HepG2 (cell line): ENCODE results near the gene ASXL1. TPM values are rescaled to one million over a fixed set of nuclear protein-coding genes. Genes with fewer than 3 reads are reported as not detected.

Source experiments
- KIAA2018 ChIP-seq: sonication (generic); formaldehyde crosslinking; IDR thresholded peaks from 2 replicates; pipeline ENCODE4 v1.5.0; 2020; ENCODE audit warnings: mild to moderate bottlenecking, missing genetic modification reagents, borderline replicate concordance
- KMT2B ChIP-seq: IDR thresholded peaks from 2 replicates; pipeline ENCODE4 v1.6.1; 2016; ENCODE audit warnings: missing genetic modification reagents, missing compliant biosample characterization
- U2AF2 ChIP-seq: fragments of 200-400 bp; formaldehyde crosslinking; IDR thresholded peaks from 2 replicates; pipeline ENCODE4 v1.6.1; 2017; ENCODE audit warnings: low read depth, mild to moderate bottlenecking, low read length
- ZNF639 ChIP-seq: conservative IDR thresholded peaks from 2 replicates; pipeline ENCODE4 v1.6.1; 2018; ENCODE audit warnings: missing genetic modification reagents
- polyA plus RNA-seq, 8 experiments: library from polyadenylated mRNA; depleted of rRNA in 3 of 8; stranded (reverse) in 7 of 8; unstranded in 1 of 8; fragments of >200 nt; fragmentation: Illumina TruSeq in 4 of 8; extraction: Trizol in 4 of 8; gene quantifications; 2 replicates each; pipeline versions ENCODE4 v1.2.1 to v1.2.3, GENCODE V29; 2011 to 2016; ENCODE audit warnings: low read depth in 4 of 8, missing spikeins in 1 of 8, mixed read lengths in 1 of 8; ENCODE audit not compliant: insufficient read depth in 1 of 8
- total RNA-seq, 5 experiments: library from RNA; depleted of rRNA; stranded (reverse); fragments of >200 nt; fragmentation: Illumina TruSeq; extraction: Trizol; gene quantifications; 2 replicates each; pipeline ENCODE4 v1.2.3, GENCODE V29; 2016; ENCODE audit warnings: low read depth in 1 of 5
- TF ChIP-seq, protein P1 (sequence below), 2 experiments: sonication (generic) in 1 of 2; formaldehyde crosslinking in 1 of 2; IDR thresholded peaks; 2 replicates each; pipeline versions ENCODE4 v1.4.0 to v1.6.1; 2018 to 2020; ENCODE audit warnings: missing genetic modification reagents in 2 of 2, borderline replicate concordance in 1 of 2, low read depth in 1 of 2, mild to moderate bottlenecking in 1 of 2, missing biosample characterization in 1 of 2
- TF ChIP-seq, protein P2 (sequence below): IDR thresholded peaks from 2 replicates; pipeline ENCODE4 v1.6.1; 2018; ENCODE audit warnings: missing genetic modification reagents, mild to moderate bottlenecking, missing compliant biosample characterization
- TF ChIP-seq, protein P3 (sequence below): sonication (generic); formaldehyde crosslinking; IDR thresholded peaks from 2 replicates; pipeline ENCODE4 v1.5.0; 2020; ENCODE audit warnings: mild to moderate bottlenecking, missing genetic modification reagents
- TF ChIP-seq, protein P4 (sequence below): IDR thresholded peaks from 2 replicates; pipeline ENCODE4 v1.4.0; 2020; ENCODE audit warnings: mild to moderate bottlenecking, missing genetic modification reagents

ASXL1 gene
- total and polyA plus RNA-seq, 2 of the 13 experiments (the other 11 are each of a cell fraction or from before 2014, with no cell fraction given), result 62.1 to 74.8 TPM

- no peak for TF ChIP-seq KIAA2018
- TF ChIP-seq U2AF2, result no peak
- no peak for TF ChIP-seq KMT2B (CRISPR knock-in tag)
- no peak for TF ChIP-seq ZNF639 (CRISPR knock-in tag)
- TF ChIP-seq, protein P1, sequence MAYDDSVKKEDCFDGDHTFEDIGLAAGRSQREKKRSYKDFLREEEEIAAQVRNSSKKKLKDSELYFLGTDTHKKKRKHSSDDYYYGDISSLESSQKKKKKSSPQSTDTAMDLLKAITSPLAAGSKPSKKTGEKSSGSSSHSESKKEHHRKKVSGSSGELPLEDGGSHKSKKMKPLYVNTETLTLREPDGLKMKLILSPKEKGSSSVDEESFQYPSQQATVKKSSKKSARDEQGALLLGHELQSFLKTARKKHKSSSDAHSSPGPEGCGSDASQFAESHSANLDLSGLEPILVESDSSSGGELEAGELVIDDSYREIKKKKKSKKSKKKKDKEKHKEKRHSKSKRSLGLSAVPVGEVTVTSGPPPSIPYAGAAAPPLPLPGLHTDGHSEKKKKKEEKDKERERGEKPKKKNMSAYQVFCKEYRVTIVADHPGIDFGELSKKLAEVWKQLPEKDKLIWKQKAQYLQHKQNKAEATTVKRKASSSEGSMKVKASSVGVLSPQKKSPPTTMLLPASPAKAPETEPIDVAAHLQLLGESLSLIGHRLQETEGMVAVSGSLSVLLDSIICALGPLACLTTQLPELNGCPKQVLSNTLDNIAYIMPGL (CRISPR knock-in tag; IDR thresholded peaks at IDR 0.05; ENCODE audit: borderline replicate concordance in 1 of 2, low read depth in 1 of 2), result no peak
- TF ChIP-seq, protein P2, sequence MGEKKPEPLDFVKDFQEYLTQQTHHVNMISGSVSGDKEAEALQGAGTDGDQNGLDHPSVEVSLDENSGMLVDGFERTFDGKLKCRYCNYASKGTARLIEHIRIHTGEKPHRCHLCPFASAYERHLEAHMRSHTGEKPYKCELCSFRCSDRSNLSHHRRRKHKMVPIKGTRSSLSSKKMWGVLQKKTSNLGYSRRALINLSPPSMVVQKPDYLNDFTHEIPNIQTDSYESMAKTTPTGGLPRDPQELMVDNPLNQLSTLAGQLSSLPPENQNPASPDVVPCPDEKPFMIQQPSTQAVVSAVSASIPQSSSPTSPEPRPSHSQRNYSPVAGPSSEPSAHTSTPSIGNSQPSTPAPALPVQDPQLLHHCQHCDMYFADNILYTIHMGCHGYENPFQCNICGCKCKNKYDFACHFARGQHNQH, result peak; percentile 21; the same call in 1 of the 2 replicates
- TF ChIP-seq, protein P3, sequence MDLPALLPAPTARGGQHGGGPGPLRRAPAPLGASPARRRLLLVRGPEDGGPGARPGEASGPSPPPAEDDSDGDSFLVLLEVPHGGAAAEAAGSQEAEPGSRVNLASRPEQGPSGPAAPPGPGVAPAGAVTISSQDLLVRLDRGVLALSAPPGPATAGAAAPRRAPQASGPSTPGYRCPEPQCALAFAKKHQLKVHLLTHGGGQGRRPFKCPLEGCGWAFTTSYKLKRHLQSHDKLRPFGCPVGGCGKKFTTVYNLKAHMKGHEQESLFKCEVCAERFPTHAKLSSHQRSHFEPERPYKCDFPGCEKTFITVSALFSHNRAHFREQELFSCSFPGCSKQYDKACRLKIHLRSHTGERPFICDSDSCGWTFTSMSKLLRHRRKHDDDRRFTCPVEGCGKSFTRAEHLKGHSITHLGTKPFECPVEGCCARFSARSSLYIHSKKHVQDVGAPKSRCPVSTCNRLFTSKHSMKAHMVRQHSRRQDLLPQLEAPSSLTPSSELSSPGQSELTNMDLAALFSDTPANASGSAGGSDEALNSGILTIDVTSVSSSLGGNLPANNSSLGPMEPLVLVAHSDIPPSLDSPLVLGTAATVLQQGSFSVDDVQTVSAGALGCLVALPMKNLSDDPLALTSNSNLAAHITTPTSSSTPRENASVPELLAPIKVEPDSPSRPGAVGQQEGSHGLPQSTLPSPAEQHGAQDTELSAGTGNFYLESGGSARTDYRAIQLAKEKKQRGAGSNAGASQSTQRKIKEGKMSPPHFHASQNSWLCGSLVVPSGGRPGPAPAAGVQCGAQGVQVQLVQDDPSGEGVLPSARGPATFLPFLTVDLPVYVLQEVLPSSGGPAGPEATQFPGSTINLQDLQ (CRISPR knock-in tag), result no peak
- TF ChIP-seq, protein P4, sequence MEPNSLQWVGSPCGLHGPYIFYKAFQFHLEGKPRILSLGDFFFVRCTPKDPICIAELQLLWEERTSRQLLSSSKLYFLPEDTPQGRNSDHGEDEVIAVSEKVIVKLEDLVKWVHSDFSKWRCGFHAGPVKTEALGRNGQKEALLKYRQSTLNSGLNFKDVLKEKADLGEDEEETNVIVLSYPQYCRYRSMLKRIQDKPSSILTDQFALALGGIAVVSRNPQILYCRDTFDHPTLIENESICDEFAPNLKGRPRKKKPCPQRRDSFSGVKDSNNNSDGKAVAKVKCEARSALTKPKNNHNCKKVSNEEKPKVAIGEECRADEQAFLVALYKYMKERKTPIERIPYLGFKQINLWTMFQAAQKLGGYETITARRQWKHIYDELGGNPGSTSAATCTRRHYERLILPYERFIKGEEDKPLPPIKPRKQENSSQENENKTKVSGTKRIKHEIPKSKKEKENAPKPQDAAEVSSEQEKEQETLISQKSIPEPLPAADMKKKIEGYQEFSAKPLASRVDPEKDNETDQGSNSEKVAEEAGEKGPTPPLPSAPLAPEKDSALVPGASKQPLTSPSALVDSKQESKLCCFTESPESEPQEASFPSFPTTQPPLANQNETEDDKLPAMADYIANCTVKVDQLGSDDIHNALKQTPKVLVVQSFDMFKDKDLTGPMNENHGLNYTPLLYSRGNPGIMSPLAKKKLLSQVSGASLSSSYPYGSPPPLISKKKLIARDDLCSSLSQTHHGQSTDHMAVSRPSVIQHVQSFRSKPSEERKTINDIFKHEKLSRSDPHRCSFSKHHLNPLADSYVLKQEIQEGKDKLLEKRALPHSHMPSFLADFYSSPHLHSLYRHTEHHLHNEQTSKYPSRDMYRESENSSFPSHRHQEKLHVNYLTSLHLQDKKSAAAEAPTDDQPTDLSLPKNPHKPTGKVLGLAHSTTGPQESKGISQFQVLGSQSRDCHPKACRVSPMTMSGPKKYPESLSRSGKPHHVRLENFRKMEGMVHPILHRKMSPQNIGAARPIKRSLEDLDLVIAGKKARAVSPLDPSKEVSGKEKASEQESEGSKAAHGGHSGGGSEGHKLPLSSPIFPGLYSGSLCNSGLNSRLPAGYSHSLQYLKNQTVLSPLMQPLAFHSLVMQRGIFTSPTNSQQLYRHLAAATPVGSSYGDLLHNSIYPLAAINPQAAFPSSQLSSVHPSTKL (CRISPR knock-in tag), result peak; percentile 86
Measured at GRCh38 chr20:32338665-32339064, 19.5 kb upstream of the ASXL1 start (continued).
